ENCODE results near the gene CIB4.

Gene CIB4

DNA sequence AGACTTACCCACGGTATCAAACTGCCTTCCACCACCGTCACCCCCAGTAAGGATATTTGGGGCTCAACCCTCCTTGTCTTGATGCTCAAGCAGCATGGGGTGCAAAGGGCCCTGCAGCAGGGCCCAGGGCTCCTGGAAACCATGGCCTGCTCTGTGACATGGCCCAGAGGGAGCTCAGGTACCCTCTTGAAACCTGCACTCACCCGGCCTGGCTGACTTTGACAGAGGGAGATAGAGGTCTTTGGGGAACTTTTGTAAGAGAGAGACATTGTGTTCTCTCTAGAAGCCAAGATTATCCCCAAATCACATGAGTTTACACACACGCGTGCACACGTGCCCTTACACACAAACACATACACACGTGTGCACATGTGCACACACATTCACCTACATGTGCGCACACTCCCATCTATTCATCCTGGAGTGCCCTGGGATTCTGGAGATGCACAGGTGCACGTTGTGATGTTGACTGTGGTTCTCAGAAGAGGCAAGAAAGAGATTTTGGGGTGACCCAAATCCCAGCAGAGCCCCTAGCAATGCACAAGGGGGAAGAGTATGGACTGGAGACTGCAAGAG lies 31.7 kb upstream of the CIB4 start:
- H3K9me3 ChIP-seq (ENCODE audit: control insufficient read depth, low read length): no peaks in the 10 kb centered on the region

GRCh38 chr2:26672112-26672817 lies 31.1 kb upstream of the CIB4 start:
- Histone ChIP-seq H3K79me2 (no peaks in the 10 kb centered on the region), H3K4me2 (ENCODE audit: low read length) (no peak overlapping the region), H2AFZ (no peak overlapping the region), H3K9ac (no peak overlapping the region), H3K36me3 (ENCODE audit: control insufficient read depth, insufficient read depth, low read length) (no peaks in the 10 kb centered on the region), H3K27me3 (ENCODE audit: control insufficient read depth, insufficient read depth, low read length) (no peaks in the 10 kb centered on the region), H3K27ac (no peak overlapping the region), H3K4me1 (peaks cover 3% of the 10 kb centered on the region), H3K9me3 (ENCODE audit: control insufficient read depth, low read length) (no peaks in the 10 kb centered on the region), H3K4me3 (ENCODE audit: low read depth, low read length) (no peak overlapping the region)
- TF ChIP-seq, protein P1, sequence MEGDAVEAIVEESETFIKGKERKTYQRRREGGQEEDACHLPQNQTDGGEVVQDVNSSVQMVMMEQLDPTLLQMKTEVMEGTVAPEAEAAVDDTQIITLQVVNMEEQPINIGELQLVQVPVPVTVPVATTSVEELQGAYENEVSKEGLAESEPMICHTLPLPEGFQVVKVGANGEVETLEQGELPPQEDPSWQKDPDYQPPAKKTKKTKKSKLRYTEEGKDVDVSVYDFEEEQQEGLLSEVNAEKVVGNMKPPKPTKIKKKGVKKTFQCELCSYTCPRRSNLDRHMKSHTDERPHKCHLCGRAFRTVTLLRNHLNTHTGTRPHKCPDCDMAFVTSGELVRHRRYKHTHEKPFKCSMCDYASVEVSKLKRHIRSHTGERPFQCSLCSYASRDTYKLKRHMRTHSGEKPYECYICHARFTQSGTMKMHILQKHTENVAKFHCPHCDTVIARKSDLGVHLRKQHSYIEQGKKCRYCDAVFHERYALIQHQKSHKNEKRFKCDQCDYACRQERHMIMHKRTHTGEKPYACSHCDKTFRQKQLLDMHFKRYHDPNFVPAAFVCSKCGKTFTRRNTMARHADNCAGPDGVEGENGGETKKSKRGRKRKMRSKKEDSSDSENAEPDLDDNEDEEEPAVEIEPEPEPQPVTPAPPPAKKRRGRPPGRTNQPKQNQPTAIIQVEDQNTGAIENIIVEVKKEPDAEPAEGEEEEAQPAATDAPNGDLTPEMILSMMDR (IDR thresholded peaks at IDR 0.05): no peak

More for the DNA sequence above, 31.7 kb upstream of the CIB4 start:
- TF ChIP-seq, protein P1 (IDR thresholded peaks at IDR 0.05): no peak
- Histone ChIP-seq H3K79me2 (no peaks in the 10 kb centered on the region), H3K36me3 (ENCODE audit: control insufficient read depth, insufficient read depth, low read length) (no peaks in the 10 kb centered on the region), H2AFZ (no peak overlapping the region), H3K27me3 (ENCODE audit: control insufficient read depth, insufficient read depth, low read length) (no peaks in the 10 kb centered on the region), H3K27ac (no peak overlapping the region), H3K4me2 (ENCODE audit: low read length) (no peak overlapping the region), H3K9ac (no peak overlapping the region), H3K4me1 (peaks cover 3% of the 10 kb centered on the region), H3K4me3 (ENCODE audit: low read depth, low read length) (no peak overlapping the region)

DNA sequence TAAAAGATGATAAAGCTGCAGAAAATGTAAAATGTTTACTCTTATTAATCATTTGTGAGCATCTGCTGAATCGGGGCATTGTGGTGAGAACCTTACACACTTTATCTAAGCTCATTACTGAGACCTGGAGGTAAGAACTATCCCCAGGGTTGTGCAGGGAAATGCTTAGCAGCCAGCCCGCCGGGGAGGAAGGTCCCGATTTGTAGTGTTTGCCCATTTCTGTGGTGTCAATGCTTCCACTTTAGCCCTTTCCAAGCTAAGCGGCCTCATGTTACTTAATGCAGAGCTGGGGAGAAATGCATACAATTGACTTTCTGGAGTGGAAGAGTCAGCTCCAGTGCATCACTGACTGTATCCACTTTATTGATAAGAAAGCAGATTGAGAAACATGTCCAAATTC lies 30.5 kb upstream of the CIB4 start:
- H3K9me3 ChIP-seq (ENCODE audit: control insufficient read depth, low read length): no peaks in the 10 kb centered on the region
- no peak overlapping the region for H3K4me3 ChIP-seq (ENCODE audit: low read depth, low read length)
- no peak overlapping the region for H2AFZ ChIP-seq
- H3K79me2 ChIP-seq: no peaks in the 10 kb centered on the region
- no peak overlapping the region for H3K27ac ChIP-seq
- no peak overlapping the region for H3K9ac ChIP-seq
- peaks cover 3% of the 10 kb centered on the region for H3K4me1 ChIP-seq
- TF ChIP-seq, protein P1 (IDR thresholded peaks at IDR 0.05): no peak
- no peaks in the 10 kb centered on the region for H3K27me3 ChIP-seq (ENCODE audit: control insufficient read depth, insufficient read depth, low read length)
- no peak overlapping the region for H3K4me2 ChIP-seq (ENCODE audit: low read length)
- H3K36me3 ChIP-seq (ENCODE audit: control insufficient read depth, insufficient read depth, low read length): no peaks in the 10 kb centered on the region

GRCh38 chr2:26670931-26671460 lies 29.8 kb upstream of the CIB4 start:
- H3K4me3 ChIP-seq (ENCODE audit: low read depth, low read length): no peak overlapping the region
- H3K4me1 ChIP-seq: peaks cover 3% of the 10 kb centered on the region
- no peak overlapping the region for H3K27ac ChIP-seq
- no peak overlapping the region for H3K4me2 ChIP-seq (ENCODE audit: low read length)
- no peak overlapping the region for H3K9ac ChIP-seq
- H2AFZ ChIP-seq: no peak overlapping the region
- no peaks in the 10 kb centered on the region for H3K36me3 ChIP-seq (ENCODE audit: control insufficient read depth, insufficient read depth, low read length)
- TF ChIP-seq, protein P1 (IDR thresholded peaks at IDR 0.05): no peak
- no peaks in the 10 kb centered on the region for H3K79me2 ChIP-seq
- H3K27me3 ChIP-seq (ENCODE audit: control insufficient read depth, insufficient read depth, low read length): no peaks in the 10 kb centered on the region
- no peaks in the 10 kb centered on the region for H3K9me3 ChIP-seq (ENCODE audit: control insufficient read depth, low read length)

All from parathyroid adenoma (tissue), 2 donors.